GM18502 (cell line): ENCODE measurements around the gene FAM222A.

Experiments used
- ATAC-seq: cut with Tn5 transposase; IDR thresholded peaks from one replicate; pipeline ENCODE4 v1.9.1; 2021; ENCODE audit warnings: mild to moderate bottlenecking; ENCODE audit not compliant: unreplicated experiment, poor library complexity

FAM222A gene

GRCh38 chr12:109770104-109770860 lies 56.7 kb downstream of the FAM222A start:
- no peak for ATAC-seq

- no peak for ATAC-seq
These were observed 57.4 kb downstream of the FAM222A start for GRCh38 chr12:109770861-109771670.

- ATAC-seq: no peak
These were observed 58.4 kb downstream of the FAM222A start for GRCh38 chr12:109771746-109772621.

DNA sequence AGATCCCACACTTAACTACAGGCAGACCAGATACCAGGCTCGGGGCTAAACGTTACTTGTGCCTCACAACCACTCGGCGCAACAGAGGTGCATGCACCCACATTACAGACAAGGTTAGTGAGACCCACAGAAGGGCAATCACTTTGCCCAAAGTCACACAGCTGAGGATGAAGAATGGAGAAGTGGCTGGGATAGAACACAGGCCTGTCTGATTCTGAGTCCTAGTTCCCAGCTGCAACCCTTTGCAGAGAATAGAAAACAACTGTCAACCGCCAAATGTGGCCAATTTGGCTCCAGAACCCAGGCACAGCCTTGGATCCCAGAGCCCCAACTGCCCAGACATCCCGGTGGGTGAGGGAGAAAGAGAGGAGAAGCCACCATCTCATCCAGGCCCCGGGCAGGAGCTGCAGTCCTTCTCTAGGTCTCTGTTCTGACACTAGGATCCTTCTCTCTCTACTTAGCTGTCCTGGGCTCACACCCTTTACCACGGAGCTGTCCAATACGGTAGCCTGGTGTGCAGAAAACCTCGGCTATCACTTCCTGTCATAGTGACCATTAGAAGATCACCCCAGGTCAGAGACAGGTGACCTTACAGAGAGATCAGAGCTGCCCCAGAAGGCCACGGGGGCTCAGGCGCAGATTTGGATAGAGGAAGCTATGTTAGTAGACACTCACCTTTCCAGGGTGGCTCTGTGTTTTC lies 59.1 kb downstream of the FAM222A start:
- ATAC-seq: no peak

- no peak for ATAC-seq
These were observed 59.9 kb downstream of the FAM222A start for GRCh38 chr12:109773384-109774011.

- ATAC-seq: no peak
These were observed 61.7 kb downstream of the FAM222A start for GRCh38 chr12:109775172-109775881.

DNA sequence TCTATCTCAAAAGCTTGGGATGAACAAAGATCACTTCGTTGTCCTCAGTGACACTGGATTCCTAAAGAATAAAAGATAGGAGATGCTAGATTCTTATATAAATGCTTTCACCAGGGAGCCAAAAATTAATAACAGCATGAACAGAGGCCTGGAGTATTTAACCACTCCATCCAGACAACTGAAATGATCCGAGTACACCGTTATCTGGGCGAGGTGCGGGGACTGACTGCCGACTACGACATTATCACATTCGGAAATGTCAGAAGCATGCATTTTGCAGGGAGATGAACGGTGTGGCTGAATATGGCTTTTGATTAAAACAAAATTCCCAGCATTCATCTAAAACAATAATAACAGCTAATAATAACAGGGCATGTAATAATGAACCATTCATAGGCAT lies 63.0 kb downstream of the FAM222A start:
- ATAC-seq: no peak

- ATAC-seq: no peak
These were observed 63.9 kb downstream of the FAM222A start for GRCh38 chr12:109777544-109777943.

- no peak for ATAC-seq
These were observed 65.1 kb downstream of the FAM222A start for GRCh38 chr12:109778684-109779083.

DNA sequence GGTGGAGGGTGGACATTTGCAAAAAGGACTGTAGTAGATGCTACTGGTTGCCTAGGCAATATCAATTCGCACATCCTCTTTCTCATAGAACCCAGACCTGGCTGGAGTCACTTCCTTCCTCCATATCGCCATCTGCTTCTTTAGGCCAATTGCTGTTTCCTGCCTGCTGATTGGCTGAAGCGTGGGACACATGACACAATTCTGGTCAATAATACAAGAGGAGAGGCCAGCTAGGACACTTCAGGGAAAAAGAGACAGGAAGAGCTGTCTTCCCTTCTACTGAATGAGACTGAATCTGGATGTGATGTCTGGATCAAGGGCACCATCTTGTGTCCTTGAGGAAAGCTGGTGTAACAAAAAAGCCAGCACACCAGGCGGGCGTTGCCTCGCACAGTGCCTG lies 65.8 kb downstream of the FAM222A start:
- no peak for ATAC-seq

DNA sequence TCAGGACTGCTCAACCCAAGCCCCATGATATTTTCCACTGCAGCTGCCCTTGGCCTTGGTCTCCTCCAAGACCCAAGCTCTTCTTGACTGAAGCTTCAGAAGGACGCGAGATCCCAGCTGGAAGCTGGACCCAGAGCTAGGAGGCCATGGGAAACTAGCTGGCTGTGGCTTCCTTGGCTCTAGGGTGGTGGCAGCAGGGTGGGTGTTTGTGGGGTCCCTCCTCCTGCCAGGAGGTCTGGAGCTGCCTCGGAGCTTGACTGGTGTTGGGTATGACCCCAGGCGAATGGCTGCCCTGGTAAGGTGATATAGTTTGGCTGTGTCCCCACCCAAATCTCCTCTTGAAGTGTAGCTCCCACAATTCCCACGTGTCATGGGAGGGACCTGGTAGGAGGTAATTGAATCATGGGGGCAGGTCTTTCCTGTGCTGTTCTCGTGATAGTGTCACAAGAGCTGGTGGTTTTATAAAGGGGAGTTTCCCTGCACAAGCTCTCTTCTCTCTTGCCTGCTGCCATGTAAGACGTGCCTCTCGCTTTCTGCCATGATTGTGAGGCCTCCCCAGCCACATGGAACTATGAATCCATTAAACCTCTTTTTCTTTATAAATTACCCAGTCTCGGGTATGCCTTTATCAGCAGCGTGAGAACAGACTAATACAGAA lies 68.2 kb downstream of the FAM222A start:
- ATAC-seq: no peak

DNA sequence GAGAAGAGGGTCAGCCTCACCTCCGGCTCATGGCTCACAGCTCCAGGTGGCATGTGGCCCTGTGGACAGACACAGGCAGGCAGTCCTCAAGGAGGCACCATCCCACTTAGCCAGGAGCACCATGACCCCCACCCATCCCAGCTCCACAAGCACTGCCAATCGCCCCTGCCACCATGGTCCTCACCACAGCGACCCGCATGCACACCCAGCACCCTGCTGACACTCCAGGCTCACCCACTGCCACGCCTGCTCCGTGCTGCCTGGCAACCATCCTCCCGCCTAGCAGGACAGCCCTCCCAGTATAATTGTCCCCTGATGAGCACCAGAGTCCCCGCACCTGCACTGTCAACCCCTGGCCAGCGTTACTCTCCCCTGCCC lies 68.7 kb downstream of the FAM222A start:
- ATAC-seq: no peak

- ATAC-seq: no peak
These were observed 69.7 kb downstream of the FAM222A start for GRCh38 chr12:109783135-109783964.

GRCh38 chr12:109783965-109784244 lies 70.3 kb downstream of the FAM222A start:
- no peak for ATAC-seq

- ATAC-seq: no peak
These were observed 72.2 kb downstream of the FAM222A start for GRCh38 chr12:109785854-109786253.

GRCh38 chr12:109786799-109787198 lies 73.2 kb downstream of the FAM222A start:
- no peak for ATAC-seq

DNA sequence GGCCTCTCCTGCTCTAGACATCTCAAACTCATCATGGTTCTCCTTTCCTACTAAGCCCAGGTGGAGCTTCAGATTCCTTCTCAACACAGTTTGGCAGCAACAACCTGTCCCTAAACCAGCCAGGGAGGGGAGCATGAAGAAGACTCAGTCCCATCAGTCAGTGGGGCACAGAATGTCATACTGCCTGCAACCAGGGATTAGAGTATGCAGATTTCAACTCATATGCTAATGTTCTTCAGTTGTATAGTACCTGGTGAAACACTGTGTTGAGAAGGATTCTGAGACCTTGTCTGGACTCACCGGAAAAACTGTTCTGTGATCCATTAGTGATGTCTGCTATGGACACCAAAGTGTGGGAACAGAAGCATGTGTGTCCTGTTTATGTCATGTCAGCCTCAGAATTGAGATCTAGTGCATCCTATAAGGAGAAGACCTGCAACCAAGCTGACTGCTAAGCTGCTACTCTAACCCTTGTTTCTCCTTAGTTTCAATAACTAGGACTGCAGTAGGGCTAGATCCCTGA lies 76.0 kb downstream of the FAM222A start:
- no peak for ATAC-seq

DNA sequence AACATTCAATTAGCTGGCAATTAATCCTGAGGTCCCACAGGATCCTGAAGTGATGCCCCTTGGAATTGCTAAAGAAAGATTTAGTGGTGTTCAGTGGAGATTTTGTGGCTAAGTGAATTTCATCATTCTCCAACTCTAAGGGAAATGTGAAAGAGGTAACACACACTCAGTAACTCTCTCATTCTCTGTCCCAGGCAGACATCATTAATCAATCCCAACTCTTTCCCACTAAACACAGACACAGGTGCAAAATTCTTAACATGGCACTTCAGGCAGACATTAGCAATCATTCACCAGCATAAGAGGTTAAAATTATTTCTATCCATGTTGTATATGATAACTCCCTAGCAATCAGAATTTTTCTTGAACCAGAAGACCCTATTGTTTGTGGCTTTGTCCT lies 79.4 kb downstream of the FAM222A start:
- no peak for ATAC-seq
